Right lobe of liver (tissue), 6 donors: ENCODE data around the gene CBLN3. TPM values are rescaled to one million over a fixed set of nuclear protein-coding genes. Genes with fewer than 3 reads are reported as not detected.

Experiments used
- ATAC-seq, 4 donors: fragments of 200-7000 bp; cut with Tn5 transposase; one replicate each; pipeline ENCODE4 v1.9.1; 2020; ENCODE audit warnings: mild to moderate bottlenecking in 4 of 4, moderate library complexity in 4 of 4
- DNase-seq, 3 donors: peaks; one replicate each; pipeline ENCODE4 v3.0.0-alpha.2; 2020
- H3K27ac ChIP-seq, 3 donors: fragments of 200-600 bp; one replicate each; pipeline ENCODE4 v1.8.0; 2022
- H3K27me3 ChIP-seq, 2 donors: fragments of 200-600 bp; one replicate each; pipeline ENCODE4 v1.8.0; 2022
- H3K36me3 ChIP-seq, 4 donors: fragments of 200-600 bp; sonication (generic) in 1 of 4; one replicate each; pipeline versions ENCODE4 v1.5.1 to v1.8.0; 2017 to 2022; ENCODE audit warnings: control low read depth in 1 of 4
- H3K4me1 ChIP-seq, 4 donors: fragments of 200-600 bp; sonication (generic) in 1 of 4; one replicate each; pipeline versions ENCODE4 v1.5.1 to v1.8.0; 2017 to 2022; ENCODE audit warnings: control low read depth in 1 of 4
- H3K4me3 ChIP-seq, 3 donors: fragments of 200-600 bp; one replicate each; pipeline ENCODE4 v1.8.0; 2022
- H3K9me3 ChIP-seq, 4 donors: fragments of 200-600 bp; sonication (generic) in 1 of 4; one replicate each; pipeline versions ENCODE4 v1.5.1 to v1.8.0; 2017 to 2022; ENCODE audit warnings: control low read depth in 1 of 4
- POLR2A ChIP-seq: fragments of 450-650 bp; IDR thresholded peaks from one replicate; pipeline ENCODE4 v1.6.1; 2017; ENCODE audit warnings: antibody characterized with exemption, mild to moderate bottlenecking
- WGBS: methylation state at CpG from one replicate; pipeline ENCODE4 v1.1.6; 2018; ENCODE audit warnings: low coverage, low lambda C conversion rate; ENCODE audit not compliant: insufficient coverage; ENCODE audit errors: missing lambda C conversion rate; 5-methylcytosine and 5-hydroxymethylcytosine counted together
- intact Hi-C, 2 donors: fragments of 100-400 bp; cut with DNase I; formaldehyde crosslinking; loops; one replicate each; pipeline versions ENCODE4 v1.11.2 to v1.14.1; 2022
- total RNA-seq, 6 experiments: library from RNA; depleted of rRNA in 2 of 6; stranded (reverse); fragments of >200 nt in 2 of 6; fragmentation: NEBNext Ultra II Directional in 3 of 6; extraction: Animal tissue kit (Norgen Biotek cat#: 25700) in 3 of 6; gene quantifications; one replicate each; pipeline versions ENCODE4 v1.1.0 to v1.2.4, GENCODE V29; 2016 to 2023
- TF ChIP-seq, protein P1 (sequence below), 4 donors: fragments of 200-600 bp in 3 of 4; fragments of 450-650 bp in 1 of 4; IDR thresholded peaks; one replicate each; pipeline versions ENCODE4 v1.5.1 to v1.8.0; 2016 to 2022; ENCODE audit warnings: antibody characterized with exemption in 4 of 4, mild to moderate bottlenecking in 2 of 4
- donor health status: DM: no; HTN: yes; CAD: no.
- donor health status: DM: no; HTN: no; CAD: no.
- donor health status: DM: no; HTN: no; CAD: no.
- donor health status: DM: no; HTN: yes; CAD: no.
- donor health status: DM: no; HTN: yes; CAD: no.

Gene CBLN3
- total RNA-seq, 6 experiments from 2014 or later, result 0.74 to 1.8 (median 1.2) TPM

DNA sequence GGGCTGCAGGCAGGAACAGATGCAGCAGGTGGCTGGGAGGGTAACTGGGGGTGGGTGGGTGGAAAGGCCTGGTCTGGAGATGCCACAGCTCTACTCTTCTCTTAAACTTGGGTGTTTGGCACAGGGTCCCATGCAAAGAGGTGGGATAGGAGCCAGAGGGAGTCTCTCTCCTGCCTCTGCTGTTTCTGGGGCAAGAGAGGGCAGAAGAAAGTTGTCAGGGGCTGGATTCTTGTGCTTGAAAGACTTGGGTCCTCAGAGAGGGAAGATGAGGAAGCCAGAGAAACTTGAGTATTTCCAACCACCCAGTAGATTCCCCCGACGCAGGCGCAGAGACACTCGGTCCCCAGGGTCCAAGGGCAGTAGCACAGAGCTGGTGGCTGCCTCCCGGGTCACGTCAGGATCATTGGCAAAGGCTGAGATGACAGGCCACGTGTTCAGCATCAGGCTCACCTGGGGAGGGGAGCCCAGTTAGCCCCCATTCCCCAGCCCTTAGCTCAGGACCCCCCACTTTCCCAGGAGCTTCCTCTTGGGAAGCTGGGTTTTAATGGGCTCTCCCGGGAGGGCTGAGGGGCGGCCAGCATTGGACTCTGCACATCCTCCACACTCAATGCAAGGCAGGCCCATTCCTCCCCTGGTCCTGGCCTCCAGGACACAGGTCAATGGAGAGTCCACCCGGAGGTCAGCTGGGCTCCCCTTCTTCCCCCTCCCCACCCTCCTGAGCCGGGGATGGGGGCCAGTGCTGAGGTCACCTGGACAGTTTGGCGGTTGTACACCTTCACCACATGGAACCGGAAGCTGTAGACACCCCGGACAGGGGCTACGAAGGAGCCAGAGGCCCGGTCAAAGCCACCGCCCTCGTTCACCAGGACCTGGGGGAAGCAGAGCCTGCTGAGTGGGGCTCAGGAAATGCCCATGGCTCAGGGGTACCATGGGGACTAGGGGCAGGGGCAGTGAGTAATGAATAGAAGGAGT is 1.6 kb downstream of the CBLN3 start:
- peak overlapping the region in 2 of 3 donors; percentile 67 to 76 for H3K27ac ChIP-seq
- H3K27me3 ChIP-seq, result no peaks in the 10 kb centered on the region
- intact Hi-C loops, result no loop called here
- no peak overlapping the region for H3K4me3 ChIP-seq
- TF ChIP-seq, protein P1, sequence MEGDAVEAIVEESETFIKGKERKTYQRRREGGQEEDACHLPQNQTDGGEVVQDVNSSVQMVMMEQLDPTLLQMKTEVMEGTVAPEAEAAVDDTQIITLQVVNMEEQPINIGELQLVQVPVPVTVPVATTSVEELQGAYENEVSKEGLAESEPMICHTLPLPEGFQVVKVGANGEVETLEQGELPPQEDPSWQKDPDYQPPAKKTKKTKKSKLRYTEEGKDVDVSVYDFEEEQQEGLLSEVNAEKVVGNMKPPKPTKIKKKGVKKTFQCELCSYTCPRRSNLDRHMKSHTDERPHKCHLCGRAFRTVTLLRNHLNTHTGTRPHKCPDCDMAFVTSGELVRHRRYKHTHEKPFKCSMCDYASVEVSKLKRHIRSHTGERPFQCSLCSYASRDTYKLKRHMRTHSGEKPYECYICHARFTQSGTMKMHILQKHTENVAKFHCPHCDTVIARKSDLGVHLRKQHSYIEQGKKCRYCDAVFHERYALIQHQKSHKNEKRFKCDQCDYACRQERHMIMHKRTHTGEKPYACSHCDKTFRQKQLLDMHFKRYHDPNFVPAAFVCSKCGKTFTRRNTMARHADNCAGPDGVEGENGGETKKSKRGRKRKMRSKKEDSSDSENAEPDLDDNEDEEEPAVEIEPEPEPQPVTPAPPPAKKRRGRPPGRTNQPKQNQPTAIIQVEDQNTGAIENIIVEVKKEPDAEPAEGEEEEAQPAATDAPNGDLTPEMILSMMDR (IDR thresholded peaks at IDR 0.05), result no peak
- no peak for TF ChIP-seq POLR2A
- H3K9me3 ChIP-seq, result no peaks in the 10 kb centered on the region
- H3K36me3 ChIP-seq, result peaks cover 0 to 9% (median 4%) of the 10 kb centered on the region in 4 donors
- DNase-seq (peak; percentile 34 to 84 (median 80)), ATAC-seq (peak in 1 of 4 donors; percentile 6)
- WGBS, result 41% methylated on average over 7 of the region's 18 CpGs
- H3K4me1 ChIP-seq, result peaks cover 0 to 62% (median 24%) of the 10 kb centered on the region in 4 donors

DNA sequence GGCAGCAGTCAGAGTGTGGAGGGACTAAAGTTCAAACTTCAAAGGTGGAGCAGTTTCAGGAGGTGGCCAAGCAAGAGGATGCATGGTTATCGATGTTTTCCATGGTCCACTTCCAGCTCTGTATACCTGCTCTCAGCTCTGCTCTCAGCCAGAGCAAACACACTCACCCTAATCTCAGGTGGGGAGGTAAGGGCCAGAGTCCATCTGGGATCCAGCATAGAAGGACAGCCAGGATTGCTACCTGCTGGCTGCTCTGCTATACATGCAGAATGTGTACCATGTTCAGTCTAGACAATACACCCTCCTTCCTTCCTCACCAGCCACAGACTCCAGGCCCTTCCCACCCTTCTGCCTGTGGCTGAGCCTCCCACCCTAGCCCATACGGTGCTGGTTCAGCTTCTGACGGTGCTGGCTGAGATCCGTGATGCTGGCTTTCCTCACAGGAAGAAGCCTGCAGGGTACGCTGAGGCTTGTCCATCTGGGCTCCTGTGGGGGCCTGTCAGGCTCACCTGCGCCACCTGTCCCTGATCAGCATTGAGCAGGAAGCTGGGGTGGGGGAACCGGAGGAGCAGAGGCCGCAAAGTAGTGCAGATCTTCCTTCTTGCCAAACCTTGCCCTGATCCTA is 2.4 kb downstream of the CBLN3 start:
- Histone ChIP-seq H3K4me3 (no peak overlapping the region), H3K36me3 (peaks cover 0 to under 1% (median 0%) of the 10 kb centered on the region in 4 donors), H3K9me3 (no peaks in the 10 kb centered on the region), H3K4me1 (peaks cover 0 to 61% (median 24%) of the 10 kb centered on the region in 4 donors), H3K27ac (peak overlapping the region in 2 of 3 donors; percentile 67 to 76), H3K27me3 (no peaks in the 10 kb centered on the region)
- intact Hi-C loops, result no loop called here
- no peak for TF ChIP-seq POLR2A
- TF ChIP-seq, protein P1 (IDR thresholded peaks at IDR 0.05), result no peak
- 33% methylated on average over 3 of the region's 8 CpGs for WGBS
- ATAC-seq (peak; percentile 54 to 76 (median 70)), DNase-seq (peak; percentile 43 to 90 (median 79))

DNA sequence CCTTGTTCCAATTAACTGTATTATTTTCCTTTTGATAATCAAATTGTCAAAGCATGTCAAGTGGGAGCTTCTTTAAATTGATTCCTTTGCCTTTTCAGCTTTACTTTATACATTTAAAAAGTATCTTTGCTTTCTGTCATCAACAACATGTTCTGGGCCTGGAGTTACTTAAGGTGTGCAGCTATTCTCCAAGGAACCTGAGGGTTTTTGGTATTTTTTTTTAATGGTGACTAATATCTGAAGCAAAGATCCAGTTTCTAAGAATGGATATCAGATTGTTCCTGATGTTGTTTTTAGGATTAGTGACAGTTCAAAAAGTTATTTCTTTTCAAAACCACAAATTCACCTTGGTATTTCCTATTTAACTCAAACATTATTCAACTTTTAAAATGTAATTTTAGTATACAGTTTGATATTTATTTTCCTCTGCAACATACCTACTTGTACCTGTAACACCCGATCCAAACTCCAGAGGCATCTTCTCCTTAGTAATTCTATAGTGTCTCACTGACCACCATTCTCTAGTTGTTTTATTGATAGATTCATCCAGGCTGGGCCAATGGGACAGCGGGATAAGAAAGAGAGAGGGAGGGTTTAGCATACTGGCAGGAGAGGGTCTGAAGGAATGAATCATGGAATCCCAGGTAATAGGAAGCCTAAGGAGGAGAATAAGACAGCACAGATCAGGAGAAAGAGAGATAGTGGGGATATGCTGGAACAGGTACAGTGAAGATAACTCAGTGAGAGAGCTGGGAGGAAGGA is 3.1 kb downstream of the CBLN3 start:
- no peak for ATAC-seq
- no peak for DNase-seq
- no peaks in the 10 kb centered on the region for H3K9me3 ChIP-seq
- no peak overlapping the region for H3K4me3 ChIP-seq
- intact Hi-C loops, result no loop called here
- 57% methylated on average over 2 of the region's 2 CpGs for WGBS
- no peaks in the 10 kb centered on the region for H3K27me3 ChIP-seq
- no peaks in the 10 kb centered on the region for H3K36me3 ChIP-seq
- H3K27ac ChIP-seq, result peak overlapping the region in 2 of 3 donors; percentile 54 to 76
- TF ChIP-seq, protein P1 (IDR thresholded peaks at IDR 0.05), result no peak
- H3K4me1 ChIP-seq, result peaks cover 0 to 54% (median 20%) of the 10 kb centered on the region in 4 donors

DNA sequence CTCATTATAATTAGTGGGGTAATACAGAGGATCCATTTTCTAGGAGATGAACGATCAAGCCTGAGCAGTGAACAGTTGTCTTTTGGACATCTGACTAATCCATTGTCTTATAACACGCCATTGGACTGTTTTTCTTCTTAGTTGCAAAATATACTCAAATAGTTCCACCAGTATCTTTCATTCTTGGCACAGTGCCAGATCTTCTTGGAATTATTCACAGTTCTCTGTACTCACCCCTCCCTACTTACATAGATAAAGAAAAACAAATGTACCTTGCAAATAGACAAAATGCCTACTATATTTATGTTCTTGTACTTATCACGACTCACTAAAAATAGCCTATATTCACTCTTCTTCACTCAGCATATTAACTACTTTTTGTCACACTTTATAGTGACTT is 3.8 kb downstream of the CBLN3 start:
- no peak overlapping the region for H3K4me3 ChIP-seq
- intact Hi-C loops, result no loop called here
- ATAC-seq (peak in 1 of 4 donors; percentile 1), DNase-seq (no peak)
- 27% methylated on average over 3 of the region's 3 CpGs for WGBS
- TF ChIP-seq, protein P1 (IDR thresholded peaks at IDR 0.05), result no peak
- no peak for TF ChIP-seq POLR2A
- H3K36me3 ChIP-seq, result no peaks in the 10 kb centered on the region
- H3K27ac ChIP-seq, result peak overlapping the region in 2 of 3 donors; percentile 54 to 76
- H3K27me3 ChIP-seq, result no peaks in the 10 kb centered on the region
- H3K9me3 ChIP-seq, result no peaks in the 10 kb centered on the region
- peaks cover 0 to 48% (median 19%) of the 10 kb centered on the region in 4 donors for H3K4me1 ChIP-seq
